AG04450 (cell line): ENCODE results near the gene CRYGB. TPM values are rescaled to one million over a fixed set of nuclear protein-coding genes. Genes with fewer than 3 reads are reported as not detected.

Experiments used
- CTCF ChIA-PET: fragments of 300-600, 350-600 bp; formaldehyde crosslinking; extraction: SDS; loops from one replicate; lab custom pipeline; 2022; ENCODE audit warnings: antibody characterized with exemption, inconsistent platforms; lab: Charles Lee
- POLR2A ChIA-PET: fragments of 350-600 bp; formaldehyde crosslinking; extraction: SDS; loops from one replicate; lab custom pipeline; 2021; ENCODE audit warnings: antibody characterized with exemption, inconsistent platforms; lab: Yijun Ruan, JAX
- DNase-seq: peaks from one replicate; pipeline ENCODE4 v3.0.0-alpha.2; 2011; ENCODE audit warnings: low read depth, low spot score
- H3K27ac ChIP-seq: one replicate; pipeline ENCODE4 v1.5.1; 2012; ENCODE audit warnings: low read depth, low read length, control low read depth
- H3K27me3 ChIP-seq: one replicate; pipeline ENCODE4 v1.6.0; 2012; ENCODE audit warnings: low read length; ENCODE audit not compliant: control insufficient read depth, insufficient read depth
- H3K4me3 ChIP-seq: 2 replicates; pipeline ENCODE4 v1.5.1; 2011; ENCODE audit warnings: mild to moderate bottlenecking, low read depth, low read length, control low read depth
- H3K9me3 ChIP-seq: 2 replicates; pipeline ENCODE4 v1.5.1; 2012; ENCODE audit warnings: low read length; ENCODE audit not compliant: control insufficient read depth, insufficient read depth
- polyA plus RNA-seq: library from polyadenylated mRNA; depleted of rRNA; stranded (reverse); fragments of >200 nt; gene quantifications from 2 replicates; pipeline ENCODE4 v1.2.3, GENCODE V29; 2011
- TF ChIP-seq, protein P1 (sequence below): IDR thresholded peaks from 2 replicates; pipeline ENCODE4 v1.5.1; 2011; ENCODE audit warnings: low read depth, low read length, control low read depth, inconsistent platforms

CRYGB gene
- polyA plus RNA-seq, 1 experiment = not detected

DNA sequence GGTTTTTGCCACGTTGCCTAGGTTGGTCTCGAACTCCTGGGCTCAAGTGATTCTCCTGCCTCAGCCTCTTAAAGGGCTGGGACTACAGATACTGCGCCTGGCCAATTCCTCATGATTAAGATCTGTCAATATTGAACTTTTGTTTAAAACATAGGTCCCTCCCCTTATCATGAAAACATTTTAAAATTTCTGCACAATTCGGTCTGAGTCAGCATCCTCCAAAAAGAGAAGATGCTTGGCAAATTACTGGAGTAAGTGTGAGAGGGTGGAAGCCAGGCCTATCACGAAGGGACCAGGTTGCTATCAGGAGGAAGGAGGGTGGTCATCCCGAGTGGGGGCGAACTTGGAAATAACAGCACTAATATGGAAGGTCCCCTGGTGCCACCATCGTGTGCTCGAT lies 28.2 kb upstream of the CRYGB start:
- POLR2A ChIA-PET = no interaction called here
- CTCF ChIA-PET = interaction anchor here (0.6 to 3.3 kb wide), 18 partner anchors 9 to 1384 kb away, joined by 3 to 73 read pairs (median 8); partner anchors contain the start of genes C2orf80, CRYGB and IDH1
- H3K4me3 ChIP-seq = no peak overlapping the region
- no peaks in the 10 kb centered on the region for H3K27me3 ChIP-seq
- H3K9me3 ChIP-seq = no peaks in the 10 kb centered on the region
- TF ChIP-seq, protein P1, sequence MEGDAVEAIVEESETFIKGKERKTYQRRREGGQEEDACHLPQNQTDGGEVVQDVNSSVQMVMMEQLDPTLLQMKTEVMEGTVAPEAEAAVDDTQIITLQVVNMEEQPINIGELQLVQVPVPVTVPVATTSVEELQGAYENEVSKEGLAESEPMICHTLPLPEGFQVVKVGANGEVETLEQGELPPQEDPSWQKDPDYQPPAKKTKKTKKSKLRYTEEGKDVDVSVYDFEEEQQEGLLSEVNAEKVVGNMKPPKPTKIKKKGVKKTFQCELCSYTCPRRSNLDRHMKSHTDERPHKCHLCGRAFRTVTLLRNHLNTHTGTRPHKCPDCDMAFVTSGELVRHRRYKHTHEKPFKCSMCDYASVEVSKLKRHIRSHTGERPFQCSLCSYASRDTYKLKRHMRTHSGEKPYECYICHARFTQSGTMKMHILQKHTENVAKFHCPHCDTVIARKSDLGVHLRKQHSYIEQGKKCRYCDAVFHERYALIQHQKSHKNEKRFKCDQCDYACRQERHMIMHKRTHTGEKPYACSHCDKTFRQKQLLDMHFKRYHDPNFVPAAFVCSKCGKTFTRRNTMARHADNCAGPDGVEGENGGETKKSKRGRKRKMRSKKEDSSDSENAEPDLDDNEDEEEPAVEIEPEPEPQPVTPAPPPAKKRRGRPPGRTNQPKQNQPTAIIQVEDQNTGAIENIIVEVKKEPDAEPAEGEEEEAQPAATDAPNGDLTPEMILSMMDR = no peak
- no peak overlapping the region for H3K27ac ChIP-seq
- no peak for DNase-seq

DNA sequence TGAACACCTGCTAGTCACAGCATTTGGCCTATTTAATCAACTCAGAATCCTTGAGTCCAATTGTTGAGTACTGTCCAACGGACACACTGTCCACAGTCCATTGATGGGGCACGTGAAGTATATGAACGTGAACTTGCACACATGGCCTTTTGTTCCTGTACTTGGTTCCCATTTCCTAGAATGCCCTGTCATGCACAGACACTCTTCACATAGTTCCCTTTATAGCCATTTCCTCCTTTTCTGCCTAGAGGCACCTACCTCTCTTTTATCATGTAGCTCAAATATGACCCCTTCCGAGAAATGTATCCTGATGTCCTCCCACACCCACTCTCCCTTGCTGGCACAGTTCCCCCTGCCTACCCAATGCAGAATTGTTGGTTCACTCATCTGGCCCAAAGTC lies 26.2 kb upstream of the CRYGB start:
- Histone ChIP-seq H3K9me3 (no peaks in the 10 kb centered on the region; the same call in 1 of the 2 replicates), H3K4me3 (no peak overlapping the region), H3K27ac (no peak overlapping the region), H3K27me3 (no peaks in the 10 kb centered on the region)
- TF ChIP-seq, protein P1 = no peak
- no peak for DNase-seq
- ChIA-PET POLR2A (no interaction called here), CTCF (no interaction called here)

DNA sequence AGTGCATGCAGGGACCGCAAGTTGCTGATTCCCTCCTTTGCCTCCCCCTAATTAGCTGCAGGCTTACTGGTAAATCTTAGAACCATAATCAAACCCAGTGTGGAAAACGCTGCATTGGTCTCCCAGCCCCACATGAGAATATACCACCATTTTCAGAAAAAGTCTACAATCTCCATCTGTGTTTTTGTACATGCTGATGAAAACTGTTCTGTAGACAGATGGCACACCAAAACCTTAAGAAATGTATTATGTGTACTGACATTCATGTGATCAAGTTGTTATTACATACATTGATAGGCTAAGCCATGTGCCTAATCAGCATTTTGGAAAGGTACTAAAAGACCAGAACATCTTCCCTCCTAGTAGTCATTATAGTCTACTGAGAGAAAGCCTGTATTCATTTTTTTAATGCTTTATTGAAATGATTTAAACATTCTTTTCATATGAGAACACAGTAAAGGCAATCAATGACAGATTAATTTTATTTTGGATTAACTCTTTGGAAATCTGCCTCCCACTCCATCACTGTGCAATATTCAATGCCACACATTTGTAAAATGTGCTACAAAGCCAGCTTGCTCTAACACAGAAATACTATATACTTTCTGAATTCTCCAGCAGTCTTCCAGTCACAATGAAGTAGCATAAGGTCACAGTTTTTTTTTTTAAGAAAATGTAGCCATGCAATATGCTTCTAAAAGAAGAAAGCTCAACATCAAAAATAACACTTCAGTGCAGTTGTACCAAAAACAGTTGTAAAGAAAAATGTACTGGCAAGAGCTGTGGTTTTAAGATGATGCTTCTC lies 19.2 kb upstream of the CRYGB start:
- DNase-seq = no peak
- Histone ChIP-seq H3K4me3 (no peak overlapping the region), H3K27ac (no peak overlapping the region), H3K27me3 (no peaks in the 10 kb centered on the region), H3K9me3 (no peaks in the 10 kb centered on the region; the same call in 1 of the 2 replicates)
- ChIA-PET POLR2A (no interaction called here), CTCF (interaction anchor here (4.7 kb wide), 1 partner anchor 11 kb away, joined by 33 read pairs; no protein-coding TSS in a partner anchor)
- TF ChIP-seq, protein P1 = no peak

DNA sequence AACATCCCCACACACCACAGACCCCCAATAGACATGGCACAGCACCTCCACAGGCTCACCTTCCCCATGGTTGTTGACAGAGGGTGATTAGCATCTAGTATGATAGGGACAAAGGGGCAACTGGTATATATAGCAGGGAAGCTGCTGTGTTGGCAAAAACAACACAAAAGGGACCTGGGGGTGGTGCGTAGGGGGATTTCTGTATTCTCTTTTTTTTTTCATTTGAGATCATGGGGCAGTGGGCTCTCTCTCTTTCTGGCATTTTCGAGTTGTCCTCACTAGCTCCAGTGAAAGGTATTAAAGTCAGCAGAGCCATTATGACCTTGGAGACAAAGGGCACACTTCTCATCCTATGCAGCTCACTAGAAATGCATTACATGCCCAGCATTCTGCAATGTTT lies 17.5 kb upstream of the CRYGB start, which contains the start of gene CRYGA:
TSS of gene CRYGA (minus strand) at position 101 of the 400 bp plus-strand sequence. CDS start at position 68, 33 bp downstream.
- Histone ChIP-seq H3K27ac (no peak within 1 kb of the TSS), H3K27me3 (no peaks in the 10 kb centered on the region), H3K9me3 (no peaks in the 10 kb centered on the region; the same call in 1 of the 2 replicates), H3K4me3 (no peak within 1 kb of the TSS)
- ChIA-PET CTCF (no interaction called here), POLR2A (no interaction called here)
- TF ChIP-seq, protein P1 = no peak
- DNase-seq = no peak

DNA sequence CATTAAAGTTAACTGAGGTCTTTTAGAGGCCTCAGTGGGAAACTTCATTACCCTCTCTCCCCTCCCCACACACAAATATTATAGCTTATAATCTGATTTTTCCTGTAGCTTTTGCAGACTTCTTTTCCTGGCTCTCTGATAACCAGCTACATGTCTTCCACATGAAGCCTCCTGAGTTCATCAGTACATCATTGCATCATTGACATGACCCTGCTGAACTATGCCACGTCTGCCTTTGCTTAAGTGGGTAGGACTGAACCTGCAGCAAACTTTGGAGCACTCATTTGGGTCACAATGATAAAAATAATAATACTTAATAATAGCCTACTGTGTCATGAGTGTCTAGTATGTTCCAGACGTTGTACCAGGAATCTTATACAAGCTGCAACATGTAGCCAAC lies 10.5 kb upstream of the CRYGB start:
- no peak for DNase-seq
- Histone ChIP-seq H3K4me3 (no peak overlapping the region), H3K27ac (no peak overlapping the region), H3K27me3 (peaks cover 2% of the 10 kb centered on the region), H3K9me3 (no peaks in the 10 kb centered on the region)
- POLR2A ChIA-PET = no interaction called here
- CTCF ChIA-PET = interaction anchor here (1.0 kb wide), 1 partner anchor 19 kb away, joined by 5 read pairs; no protein-coding TSS in a partner anchor
- TF ChIP-seq, protein P1 = no peak
